NOMO-1 treated with dmso at 0.1 percent for 144 hours (cell line): Measurements from ENCODE around the gene PRDX1.
"Not testable (repeated sequence)": the region's sequence is repeated elsewhere in the genome, so short reads cannot be mapped to it uniquely, and the experiment has no call there.

Source experiments
- DNase-seq: peaks from one replicate; lab custom pipeline; 2025; ENCODE audit not compliant: unreplicated experiment; lab: John Stamatoyannopoulos, UW

Gene PRDX1

GRCh38 chr1:45507195-45507594 lies 14.5 kb downstream of the PRDX1 start:
- DNase-seq: no peak

DNA sequence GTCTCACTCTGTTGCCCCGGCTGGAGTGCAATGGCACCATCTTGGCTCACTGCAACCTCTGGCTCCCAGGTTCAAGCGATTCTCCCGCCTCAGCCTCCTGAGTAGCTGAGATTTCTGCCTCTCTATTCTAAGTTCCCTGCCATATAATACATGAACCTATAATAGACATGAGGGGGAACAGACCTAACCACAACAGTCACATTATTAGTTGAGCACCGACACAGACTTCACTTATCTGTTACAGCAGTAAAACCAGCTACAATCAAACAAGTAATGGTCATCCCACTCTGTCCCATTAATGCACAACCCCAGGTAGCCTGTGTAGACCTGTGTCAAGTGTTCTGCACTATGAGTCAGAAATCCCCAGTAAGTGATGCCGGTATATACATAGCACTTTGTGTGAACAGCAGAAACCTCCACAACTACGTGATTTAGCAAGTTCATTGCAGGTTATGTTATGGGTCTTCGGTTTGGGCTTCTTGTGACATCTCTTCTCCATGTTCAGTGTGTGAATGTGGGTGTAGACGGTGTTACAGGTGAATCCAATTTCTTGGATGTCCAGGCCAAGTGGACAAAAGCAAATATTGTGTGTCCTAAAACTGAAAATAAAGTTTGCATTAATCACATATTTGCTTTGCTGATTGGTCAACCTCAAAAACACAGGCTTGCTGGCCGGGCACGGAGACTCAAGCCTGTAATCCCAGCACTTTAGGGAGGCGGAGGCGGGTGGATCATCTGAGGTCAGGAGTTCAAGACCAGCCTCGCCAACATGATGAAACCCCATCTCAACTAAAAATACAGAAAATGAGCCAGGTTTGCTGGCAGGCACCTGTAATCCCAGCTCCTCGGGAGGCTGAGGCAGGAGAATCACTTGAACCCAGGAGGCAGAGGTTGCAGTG lies 18.0 kb downstream of the PRDX1 start:
- DNase-seq: no peak

DNA sequence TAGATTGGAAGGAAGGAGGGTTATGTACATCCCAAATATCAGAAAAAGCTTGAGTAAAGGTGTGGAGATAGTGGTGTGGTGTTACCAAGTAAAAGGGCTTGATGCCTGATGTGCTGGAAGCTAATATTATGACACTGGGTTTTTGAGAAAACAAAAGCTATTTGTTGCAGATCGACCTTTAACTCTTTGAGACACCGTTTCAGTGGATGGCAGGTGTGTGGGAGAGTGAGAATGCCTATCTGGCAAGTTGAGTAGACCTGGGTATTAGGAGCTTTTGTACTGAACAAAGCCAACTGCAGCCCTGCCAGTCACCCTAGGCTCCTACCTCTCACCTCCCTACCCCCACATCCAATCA lies 20.2 kb downstream of the PRDX1 start:
- DNase-seq: no peak

GRCh38 chr1:45499415-45499769 lies 22.3 kb downstream of the PRDX1 start:
- DNase-seq: no peak

GRCh38 chr1:45498279-45498678 lies 23.4 kb downstream of the PRDX1 start:
- no peak for DNase-seq

DNA sequence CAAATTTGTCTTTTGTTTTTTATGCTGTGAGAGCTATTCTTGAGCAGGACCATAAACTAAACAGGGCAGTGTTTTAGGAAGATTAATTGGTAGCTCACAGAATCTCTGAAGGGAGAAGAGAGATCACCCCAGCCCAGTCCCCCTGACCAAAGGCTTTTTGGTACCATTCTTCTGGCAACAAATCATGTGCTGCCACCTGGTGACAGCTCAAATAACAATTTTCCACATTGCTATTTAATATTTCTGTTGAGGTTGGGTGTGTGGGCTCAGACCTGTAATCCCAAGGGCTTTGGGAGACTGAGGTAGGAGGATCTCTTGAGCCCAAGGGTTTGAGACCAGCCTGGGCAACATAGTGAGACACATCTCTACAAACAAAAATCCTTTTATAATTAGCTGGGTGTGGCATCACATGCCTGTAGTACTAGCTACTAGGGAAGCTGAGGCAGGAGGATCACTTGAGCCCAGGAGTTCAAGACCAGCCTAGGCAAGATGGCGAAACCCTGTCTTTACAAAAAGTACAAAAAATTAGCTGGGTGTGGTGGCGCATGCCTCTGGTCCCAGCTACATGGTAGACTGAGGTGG lies 28.5 kb downstream of the PRDX1 start:
- DNase-seq: peak; percentile 25

DNA sequence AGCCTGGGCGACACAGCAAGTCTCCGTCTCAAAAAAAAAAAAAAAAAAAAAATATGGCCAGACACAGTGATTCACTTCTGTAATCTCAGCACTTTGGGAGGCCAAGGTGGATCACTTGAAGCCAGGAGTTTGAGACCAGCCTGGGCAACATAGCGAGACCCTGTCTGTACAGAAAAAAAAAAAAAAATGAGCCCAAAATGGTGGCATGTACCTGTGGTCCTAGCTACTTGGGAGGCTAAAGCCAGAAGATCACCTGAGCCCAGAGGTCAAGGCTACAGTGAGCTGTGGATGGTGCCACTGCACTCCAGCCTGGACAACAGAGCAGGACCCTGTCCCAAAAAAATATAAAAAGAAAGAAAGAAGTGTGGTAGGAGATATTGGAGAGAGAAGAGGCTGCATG lies 29.0 kb downstream of the PRDX1 start:
- no peak for DNase-seq

GRCh38 chr1:45491487-45492260 lies 30.0 kb downstream of the PRDX1 start:
- DNase-seq: no peak

DNA sequence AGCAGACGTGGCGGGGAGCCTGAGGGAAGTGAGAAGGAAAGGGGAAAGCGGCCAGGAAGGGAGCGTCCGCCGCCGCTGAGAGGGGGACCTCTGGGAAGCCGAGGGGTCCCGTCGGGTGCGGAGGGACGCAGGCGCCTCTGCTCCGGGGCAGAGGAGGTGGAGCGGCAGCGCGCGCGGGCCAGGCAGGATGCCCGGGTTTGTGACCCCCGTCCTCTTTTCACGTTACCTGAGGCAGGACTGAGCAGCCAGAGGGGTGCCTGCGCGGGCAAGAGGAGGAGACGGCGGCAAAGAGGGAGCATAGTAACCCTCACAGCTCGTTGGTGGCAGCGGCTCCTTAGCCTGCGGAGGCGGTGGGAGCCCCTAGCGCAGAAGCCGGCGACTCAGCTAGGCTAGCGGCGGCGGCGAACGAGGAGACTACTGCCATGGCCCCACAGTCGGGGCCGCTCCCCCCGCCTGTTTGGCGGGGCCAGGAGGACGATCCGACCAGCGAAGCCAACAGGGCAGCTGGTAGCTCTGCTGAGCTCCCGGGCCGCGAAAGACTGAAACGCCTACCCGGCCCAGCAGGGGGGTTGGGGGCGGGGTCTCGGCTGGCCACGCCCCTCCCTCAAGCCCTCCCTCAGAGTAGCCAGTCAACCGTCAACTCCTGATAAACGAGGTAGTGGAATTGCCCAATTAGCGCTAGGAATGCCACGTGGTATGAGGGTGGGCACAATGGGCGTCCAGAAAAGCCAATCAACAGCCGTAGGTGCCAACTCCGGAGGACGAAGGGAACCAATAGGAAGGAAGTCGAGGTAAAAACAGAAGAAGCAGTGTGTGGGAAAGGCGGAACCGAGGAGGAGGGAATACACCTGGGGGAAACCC lies 30.8 kb downstream of the PRDX1 start, which contains the start of gene TESK2:
TSS of gene TESK2 (minus strand) at position 538 of the 861 bp plus-strand sequence. CDS start 33,378 bp downstream, outside the sequence.
- peak; percentile 97 for DNase-seq

DNA sequence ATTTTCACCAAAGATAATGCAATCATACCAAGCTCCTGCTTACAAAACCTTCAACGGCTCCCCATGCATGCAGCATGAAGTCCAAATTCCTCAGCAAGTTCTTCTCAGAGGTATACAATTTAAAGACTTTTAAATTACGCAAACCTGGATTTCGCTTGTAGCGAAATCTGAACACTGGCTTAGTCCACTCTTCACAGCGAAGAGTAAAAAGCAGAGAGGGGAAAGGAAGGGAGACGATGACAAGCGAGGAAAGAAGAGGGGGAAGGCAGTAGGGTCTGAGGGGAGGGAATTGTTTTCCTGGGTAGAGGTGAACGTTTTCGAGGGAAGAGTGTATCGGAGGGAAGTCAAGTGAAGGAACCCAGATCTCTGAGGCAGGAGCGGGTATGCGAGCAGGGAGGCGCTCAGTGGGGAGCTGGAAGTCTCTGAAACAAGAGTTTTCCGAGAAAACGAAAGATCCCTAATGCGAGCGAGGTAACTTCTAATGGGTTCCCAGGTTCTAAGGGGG lies 31.5 kb downstream of the PRDX1 start:
- DNase-seq: no peak

GRCh38 chr1:45489379-45489778 lies 32.3 kb downstream of the PRDX1 start:
- not testable (repeated sequence) for DNase-seq

- DNase-seq: no peak
These were observed 32.9 kb downstream of the PRDX1 start for GRCh38 chr1:45488666-45489377.

- DNase-seq: no peak
These were observed 35.7 kb downstream of the PRDX1 start for GRCh38 chr1:45485949-45486348.

GRCh38 chr1:45479039-45479748 lies 42.5 kb downstream of the PRDX1 start:
- DNase-seq: no peak

- no peak for DNase-seq
These were observed 43.4 kb downstream of the PRDX1 start for GRCh38 chr1:45478121-45478814.

DNA sequence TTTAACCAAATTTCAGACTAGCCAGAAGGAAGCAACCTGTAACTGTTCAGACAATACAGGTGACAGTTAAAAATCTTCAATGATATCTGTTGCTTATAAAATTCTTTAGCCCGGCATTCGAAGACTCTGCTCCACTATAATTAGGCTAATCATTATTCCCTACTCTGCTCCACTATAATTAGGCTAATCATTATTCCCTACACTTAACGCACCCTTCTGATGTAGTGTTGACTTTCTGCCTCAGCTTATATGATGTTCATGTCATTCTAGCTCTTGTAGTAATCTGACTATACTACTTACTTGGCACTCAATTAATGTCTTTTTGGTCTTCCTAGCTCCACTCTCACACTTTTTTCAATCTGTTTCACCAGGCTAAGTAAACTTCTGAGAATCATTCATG lies 44.0 kb downstream of the PRDX1 start:
- no peak for DNase-seq

DNA sequence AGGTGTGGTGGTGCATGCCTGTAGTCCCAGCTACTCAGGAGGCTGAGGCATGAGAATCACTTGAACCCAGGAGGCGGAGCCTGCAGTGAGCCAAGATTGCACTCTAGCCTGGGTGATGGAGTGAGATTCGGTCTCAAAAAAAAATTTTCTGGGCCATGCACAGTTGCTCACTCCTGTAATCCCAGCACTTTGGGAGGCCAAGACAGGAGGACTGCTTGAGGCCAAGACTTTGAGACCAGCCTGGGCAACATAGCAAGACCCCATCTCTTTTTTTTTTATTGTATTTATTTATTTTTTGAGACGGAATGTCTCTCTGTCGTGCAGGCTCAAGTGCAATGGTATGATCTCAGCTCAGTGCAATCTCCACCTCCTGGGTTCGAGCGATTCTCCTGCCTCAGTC lies 47.5 kb downstream of the PRDX1 start:
- DNase-seq: not testable (repeated sequence)

DNA sequence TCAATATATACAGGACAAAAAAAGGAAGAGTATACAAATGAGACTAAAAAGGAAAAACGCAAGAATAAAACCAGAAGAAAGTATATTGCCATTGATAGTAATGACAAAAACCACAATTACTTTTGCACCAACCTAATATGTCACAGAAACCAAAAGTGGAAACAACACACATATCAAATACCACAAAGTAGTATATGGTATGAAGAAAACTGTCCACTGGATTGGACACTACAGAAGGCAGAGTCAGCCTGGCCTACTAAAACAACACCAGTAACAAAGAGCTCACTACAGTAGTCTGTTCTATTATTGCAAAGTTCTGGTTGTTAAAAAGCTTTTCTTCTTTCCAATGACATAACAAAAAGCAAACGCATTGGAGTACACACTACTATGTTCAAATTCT lies 48.4 kb downstream of the PRDX1 start:
- DNase-seq: no peak

- DNase-seq: no peak
These were observed 51.3 kb downstream of the PRDX1 start for GRCh38 chr1:45470306-45470798.
